Gastroesophageal sphincter (tissue), 4 donors: ENCODE results near the gene ERG28. TPM values are rescaled to one million over a fixed set of nuclear protein-coding genes. Genes with fewer than 3 reads are reported as not detected.
"Not testable (repeated sequence)": the region's sequence is repeated elsewhere in the genome, so short reads cannot be mapped to it uniquely, and the experiment has no call there.

ENCODE experiments used
- ATAC-seq: fragments of 150-250 bp; one replicate; pipeline ENCODE4 v1.9.1; 2016; ENCODE audit warnings: mild to moderate bottlenecking, moderate library complexity
- H3K27ac ChIP-seq, 4 donors: fragments of 200-600 bp; sonication (generic) in 3 of 4; 1 replicate in 3 of 4; 2 replicates in 1 of 4; pipeline ENCODE4 v1.5.1; 2016 to 2019
- H3K27me3 ChIP-seq: fragments of 200-600 bp; sonication (generic); one replicate; pipeline ENCODE4 v1.5.1; 2019
- H3K36me3 ChIP-seq, 2 donors: fragments of 200-600 bp; sonication (generic); one replicate each; pipeline ENCODE4 v1.5.1; 2019; ENCODE audit warnings: control low read depth in 1 of 2
- H3K4me1 ChIP-seq, 3 donors: fragments of 200-600 bp; sonication (generic); 1 replicate in 2 of 3; 2 replicates in 1 of 3; pipeline ENCODE4 v1.5.1; 2016 to 2019; ENCODE audit warnings: control low read depth in 2 of 3
- H3K4me3 ChIP-seq, 2 donors: fragments of 200-600 bp; sonication (generic); one replicate each; pipeline ENCODE4 v1.5.1; 2019; ENCODE audit warnings: mild to moderate bottlenecking in 1 of 2, moderate library complexity in 1 of 2
- H3K9me3 ChIP-seq, 3 donors: fragments of 200-600 bp; sonication (generic); one replicate each; pipeline ENCODE4 v1.5.1; 2017 to 2019; ENCODE audit warnings: control low read depth in 2 of 3
- CTCF ChIP-seq, 4 experiments: fragments of 200-600 bp in 2 of 4; fragments of 450-650 bp in 2 of 4; sonication (generic) in 1 of 4; IDR thresholded peaks; one replicate each; pipeline ENCODE4 v1.5.1; 2017 to 2019; ENCODE audit warnings: antibody characterized with exemption in 4 of 4, mild to moderate bottlenecking in 2 of 4, moderate library complexity in 2 of 4
- EP300 ChIP-seq: sonication (generic); formaldehyde crosslinking; IDR thresholded peaks from one replicate; pipeline ENCODE4 v1.6.1; 2017; ENCODE audit warnings: antibody characterized with exemption, mild to moderate bottlenecking
- POLR2A ChIP-seq, 2 donors: fragments of 450-650 bp; IDR thresholded peaks; one replicate each; pipeline ENCODE4 v1.6.1; 2017; ENCODE audit warnings: antibody characterized with exemption in 2 of 2, mild to moderate bottlenecking in 2 of 2, moderate library complexity in 1 of 2
- POLR2AphosphoS5 ChIP-seq: sonication (generic); formaldehyde crosslinking; IDR thresholded peaks from one replicate; pipeline ENCODE4 v1.6.1; 2017; ENCODE audit warnings: antibody characterized with exemption
- WGBS, 2 donors: methylation state at CpG; one replicate each; pipeline ENCODE4 v1.1.5; 2018; ENCODE audit warnings: low coverage in 1 of 2; 5-methylcytosine and 5-hydroxymethylcytosine counted together
- total RNA-seq, 4 donors: library from RNA; depleted of rRNA; stranded (reverse); fragments of >200 nt; gene quantifications; one replicate each; pipeline ENCODE4 v1.1.0, GENCODE V29; 2016

ERG28 gene
- total RNA-seq, 4 donors from 2014 or later = 6.2 to 13.4 (median 7.0) TPM

DNA sequence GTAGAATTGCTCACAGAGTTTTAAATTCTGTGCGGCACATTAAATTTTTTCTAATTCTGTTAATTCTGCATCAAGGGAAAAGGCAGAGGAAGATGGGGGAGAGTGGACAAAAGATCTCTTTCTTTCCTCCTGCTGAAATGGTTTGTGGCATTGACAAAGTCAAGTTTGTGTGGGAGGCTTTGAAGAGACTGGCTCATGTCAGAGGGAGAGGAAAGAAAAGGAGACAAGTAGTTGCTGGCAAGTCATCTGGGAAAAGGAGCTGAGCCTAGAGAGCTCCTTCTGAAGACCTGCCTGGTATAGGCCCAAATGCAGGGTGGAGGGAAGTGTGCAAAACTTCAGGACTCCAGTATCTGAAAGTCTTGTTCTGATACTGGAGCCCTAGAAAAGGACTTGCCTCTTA is 36.7 kb upstream of the ERG28 start:
- Histone ChIP-seq H3K9me3 (no peaks in the 10 kb centered on the region), H3K36me3 (peaks cover 0 to 59% of the 10 kb centered on the region in 2 donors), H3K4me1 (peaks cover 0 to 9% (median 4%) of the 10 kb centered on the region in 3 donors), H3K27me3 (no peaks in the 10 kb centered on the region), H3K4me3 (no peak overlapping the region), H3K27ac (no peak overlapping the region)
- no peak for TF ChIP-seq EP300
- no peak for TF ChIP-seq POLR2AphosphoS5
- no peak for TF ChIP-seq CTCF (IDR thresholded peaks at IDR 0.05)
- no peak for TF ChIP-seq POLR2A (IDR thresholded peaks at IDR 0.05)
- ATAC-seq = no peak
- 88 to 100% methylated on average over 1 of the region's 1 CpG for WGBS, 2 donors

DNA sequence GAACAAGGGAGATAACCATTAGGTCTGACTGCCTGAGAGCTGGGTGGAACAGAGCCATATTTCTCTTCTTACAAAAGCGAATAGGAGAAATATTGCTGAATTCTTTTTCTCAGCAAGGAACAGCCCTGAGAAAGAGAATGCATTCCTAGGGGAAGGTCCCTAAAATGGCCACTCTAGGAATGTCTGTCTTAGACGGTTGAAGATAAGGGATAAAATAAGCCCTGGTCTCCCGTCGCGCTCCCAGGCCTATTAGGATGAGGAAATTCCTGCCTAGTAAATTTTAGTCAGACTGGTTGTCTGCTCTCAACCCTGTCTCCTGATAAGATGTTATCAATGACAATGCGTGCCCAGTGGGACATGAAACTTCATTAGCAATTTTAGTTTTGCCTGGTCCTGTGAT is 34.3 kb upstream of the ERG28 start:
- H3K36me3 ChIP-seq = peaks cover 0 to 66% of the 10 kb centered on the region in 2 donors
- H3K4me3 ChIP-seq, H3K27ac ChIP-seq, ATAC-seq, H3K27me3 ChIP-seq, H3K9me3 ChIP-seq, H3K4me1 ChIP-seq: not testable (repeated sequence)
- 93 to 100% methylated on average over 1 to 6 of the region's 6 CpGs for WGBS, 2 donors

- no peak for TF ChIP-seq EP300
- no peak for TF ChIP-seq POLR2AphosphoS5
- no peak for TF ChIP-seq CTCF (IDR thresholded peaks at IDR 0.05)
- ATAC-seq = no peak
- no peaks in the 10 kb centered on the region for H3K9me3 ChIP-seq
- H3K27ac ChIP-seq = no peak overlapping the region
- H3K4me3 ChIP-seq = no peak overlapping the region
- H3K36me3 ChIP-seq = peaks cover 0 to 45% of the 10 kb centered on the region in 2 donors
- no peaks in the 10 kb centered on the region for H3K27me3 ChIP-seq
- no peaks in the 10 kb centered on the region for H3K4me1 ChIP-seq
- 86 to 90% methylated on average over 7 of the region's 7 CpGs for WGBS, 2 donors
These were observed 29.3 kb upstream of the ERG28 start for GRCh38 chr14:75690010-75690409.

DNA sequence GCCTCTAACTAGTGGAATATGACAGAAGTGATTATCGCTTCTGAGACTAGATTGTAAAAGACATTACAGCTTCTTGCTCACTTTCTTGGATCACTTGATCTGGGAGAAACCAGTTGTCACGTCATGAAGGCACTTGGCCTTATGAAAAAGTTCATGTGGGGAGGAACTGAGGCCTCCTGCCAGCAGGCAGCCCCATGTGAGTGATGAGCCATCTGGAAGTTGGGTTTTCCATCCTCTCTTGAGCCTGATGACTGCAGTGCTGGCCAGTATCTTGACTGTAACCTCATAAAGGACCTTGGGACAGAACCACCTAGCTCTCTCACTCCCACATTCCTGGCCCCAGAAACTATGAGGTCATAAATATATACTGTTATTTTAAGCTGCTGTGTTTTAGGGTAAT is 28.3 kb upstream of the ERG28 start:
- peaks cover 0 to 45% of the 10 kb centered on the region in 2 donors for H3K36me3 ChIP-seq
- no peak overlapping the region for H3K27ac ChIP-seq
- TF ChIP-seq CTCF (IDR thresholded peaks at IDR 0.05) (no peak), POLR2A (IDR thresholded peaks at IDR 0.05) (no peak), EP300 (no peak), POLR2AphosphoS5 (no peak)
- H3K4me3 ChIP-seq = no peak overlapping the region
- no peaks in the 10 kb centered on the region for H3K27me3 ChIP-seq
- no peaks in the 10 kb centered on the region for H3K4me1 ChIP-seq
- peak; percentile 71 for ATAC-seq
- H3K9me3 ChIP-seq = no peaks in the 10 kb centered on the region
- WGBS, 2 donors = 60 to 64% methylated on average over 1 to 2 of the region's 2 CpGs

DNA sequence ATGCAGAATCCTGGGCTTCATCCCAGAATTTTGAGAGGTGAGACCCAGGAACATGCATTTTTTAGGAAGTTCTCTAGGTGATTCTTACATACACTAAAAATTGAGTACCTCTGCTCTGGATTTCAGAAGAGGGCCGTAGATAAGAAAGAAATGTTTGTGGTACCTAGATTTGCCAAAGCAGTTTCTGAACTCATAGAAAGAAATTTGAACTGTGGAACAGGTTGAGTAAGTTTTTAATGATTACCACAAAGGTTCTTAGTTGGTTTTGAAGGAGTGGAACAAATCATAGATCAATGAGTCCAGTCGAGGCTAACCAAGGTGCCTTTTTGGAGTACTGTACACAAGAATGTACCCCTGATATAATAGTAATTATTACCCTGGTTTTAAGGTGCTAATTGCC is 25.2 kb upstream of the ERG28 start:
- H3K4me1 ChIP-seq = no peaks in the 10 kb centered on the region
- 94 to 96% methylated on average over 2 of the region's 2 CpGs for WGBS, 2 donors
- no peaks in the 10 kb centered on the region for H3K27me3 ChIP-seq
- no peak for ATAC-seq
- TF ChIP-seq EP300 = no peak
- TF ChIP-seq CTCF (IDR thresholded peaks at IDR 0.05) = no peak
- TF ChIP-seq POLR2A (IDR thresholded peaks at IDR 0.05) = no peak
- TF ChIP-seq POLR2AphosphoS5 = no peak
- no peak overlapping the region for H3K4me3 ChIP-seq
- peaks cover 0 to 47% of the 10 kb centered on the region in 2 donors for H3K36me3 ChIP-seq
- H3K9me3 ChIP-seq = no peaks in the 10 kb centered on the region
- no peak overlapping the region for H3K27ac ChIP-seq
